Stimulated activated CD8-positive, alpha-beta memory T cell treated with anti-CD3 and anti-CD28 coated beads, Interleukin-2, amount 100 ng/mL, for 1 hour (primary cell): ENCODE data around the gene AGO4.
"Not testable (repeated sequence)": the region's sequence is repeated elsewhere in the genome, so short reads cannot be mapped to it uniquely, and the experiment has no call there.

Experiments used
- DNase-seq, 2 donors: peaks; one replicate each; pipeline ENCODE4 v3.0.0-alpha.2; 2020; ENCODE audit warnings: low read depth in 2 of 2

Gene AGO4

DNA sequence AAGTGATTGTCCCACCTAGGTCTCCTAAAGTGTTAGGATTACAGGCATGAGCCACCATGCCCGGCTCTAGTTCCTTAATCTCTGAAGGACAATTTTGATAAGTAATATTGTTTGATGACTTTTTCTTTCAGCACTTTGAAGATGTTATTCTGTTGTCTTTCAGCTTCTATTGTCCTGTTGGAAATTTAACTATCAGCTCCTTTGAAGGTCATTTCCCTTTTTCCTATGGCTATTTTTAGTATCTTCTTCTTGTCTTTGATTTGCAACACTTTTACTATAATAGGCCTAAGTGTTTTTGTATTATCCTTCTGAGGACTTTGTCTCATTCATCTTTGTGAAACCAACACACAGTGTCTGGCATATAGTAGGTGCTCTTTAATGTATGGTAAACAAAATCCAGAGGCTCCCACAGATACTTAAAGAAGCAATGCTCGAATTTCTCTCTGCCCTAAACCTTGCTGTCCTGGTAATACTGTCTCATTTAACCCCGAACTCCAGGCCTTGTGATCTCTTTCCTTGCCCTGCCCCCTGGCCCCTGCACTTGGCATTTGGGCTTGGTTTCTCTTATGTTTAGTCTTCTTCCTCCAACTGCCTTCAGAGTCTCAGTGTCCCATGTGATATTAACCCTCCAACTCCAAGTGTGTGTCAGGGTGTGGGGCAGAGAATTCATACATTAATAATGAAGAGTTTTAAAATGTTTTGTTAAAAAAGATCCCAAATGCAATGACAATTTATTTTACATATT lies 56.2 kb downstream of the AGO4 start:
- no peak for DNase-seq

- DNase-seq = no peak
Observed at GRCh38 chr1:35864813-35865212, 57.0 kb downstream of the AGO4 start.

- no peak for DNase-seq
Observed at GRCh38 chr1:35866991-35867390, 59.2 kb downstream of the AGO4 start.

DNA sequence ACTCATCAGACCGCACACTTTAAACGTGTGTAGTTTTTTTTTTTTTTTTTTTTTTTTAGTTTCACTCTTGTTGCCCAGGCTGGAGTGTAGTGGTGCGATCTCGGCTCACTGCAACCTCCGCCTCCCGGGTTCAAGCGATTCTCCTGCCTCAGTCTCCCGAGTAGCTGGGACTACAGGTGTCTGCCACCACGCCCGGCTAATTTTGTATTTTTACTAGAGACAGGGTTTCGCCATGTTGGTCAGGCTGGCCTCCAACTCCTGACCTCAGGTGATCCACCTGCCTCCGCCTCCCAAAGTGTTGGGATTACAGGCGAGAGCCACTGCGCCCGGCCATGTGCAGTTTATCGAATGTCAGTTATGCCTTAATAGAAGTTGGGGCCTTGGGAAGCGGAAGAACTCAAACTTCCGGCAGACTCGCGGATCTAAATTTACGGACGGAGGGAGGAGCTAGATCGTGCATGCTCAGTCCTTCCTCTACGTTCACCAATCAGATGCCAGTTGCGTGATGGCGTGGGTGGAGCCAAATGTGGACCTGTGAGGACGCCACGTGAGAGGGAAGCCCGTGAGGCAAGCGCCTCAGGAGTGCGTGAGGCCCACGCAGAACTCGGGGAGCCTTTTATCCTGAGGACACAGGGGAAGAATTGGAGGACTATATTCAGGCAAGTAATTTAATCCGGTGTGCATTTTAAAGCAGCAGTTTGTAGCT lies 61.6 kb downstream of the AGO4 start:
- not testable (repeated sequence) for DNase-seq

GRCh38 chr1:35870651-35871309 lies 63.0 kb downstream of the AGO4 start:
- DNase-seq = no peak

DNA sequence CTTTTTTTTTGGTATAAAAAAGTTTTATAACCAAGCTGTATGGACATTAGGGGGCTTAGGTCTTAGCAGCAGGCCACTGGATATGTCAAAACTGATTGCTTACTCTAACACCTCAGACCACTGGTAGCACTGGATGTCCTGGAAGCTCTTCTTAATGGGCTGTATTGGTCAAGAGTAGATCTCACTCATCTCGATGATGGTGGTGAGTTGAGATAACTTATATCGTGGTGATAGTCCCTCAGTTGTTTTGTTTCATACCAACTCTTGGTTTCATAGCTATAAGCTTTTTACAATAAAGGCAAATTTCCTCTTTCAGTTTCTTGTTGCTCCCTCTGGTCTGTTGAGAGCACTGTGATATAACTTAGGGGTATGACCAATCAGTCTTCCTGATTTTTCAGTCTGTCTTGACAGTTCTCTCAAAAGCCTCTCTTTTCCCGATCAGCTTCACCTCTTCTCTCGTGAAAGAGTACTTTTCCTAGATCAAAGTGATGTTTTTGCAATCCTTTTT lies 65.5 kb downstream of the AGO4 start:
- no peak for DNase-seq

- DNase-seq = not testable (repeated sequence)
Observed at GRCh38 chr1:35874115-35874514, 66.3 kb downstream of the AGO4 start.

- DNase-seq = no peak
Observed at GRCh38 chr1:35876988-35877387, 69.2 kb downstream of the AGO4 start.

DNA sequence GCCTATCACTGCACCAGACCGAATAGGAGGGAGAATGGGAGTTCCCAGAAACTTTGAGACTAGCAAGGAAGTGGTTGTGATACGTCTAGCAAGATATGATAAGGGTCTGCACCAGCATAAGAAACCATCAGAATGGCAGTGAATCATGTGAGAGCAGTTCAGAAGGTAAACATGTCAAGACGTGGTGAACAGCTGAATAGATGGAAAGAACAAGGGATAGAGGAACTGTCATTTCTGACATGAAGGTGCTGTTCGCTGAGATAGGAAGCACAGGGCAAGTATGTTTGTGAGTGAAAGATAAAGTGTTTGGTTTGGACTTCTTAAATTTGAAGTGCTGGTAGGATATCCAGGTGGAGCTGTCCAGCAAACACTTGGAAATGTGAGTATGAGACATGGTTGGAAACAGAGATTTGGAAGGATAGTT lies 74.0 kb downstream of the AGO4 start:
- DNase-seq = no peak

DNA sequence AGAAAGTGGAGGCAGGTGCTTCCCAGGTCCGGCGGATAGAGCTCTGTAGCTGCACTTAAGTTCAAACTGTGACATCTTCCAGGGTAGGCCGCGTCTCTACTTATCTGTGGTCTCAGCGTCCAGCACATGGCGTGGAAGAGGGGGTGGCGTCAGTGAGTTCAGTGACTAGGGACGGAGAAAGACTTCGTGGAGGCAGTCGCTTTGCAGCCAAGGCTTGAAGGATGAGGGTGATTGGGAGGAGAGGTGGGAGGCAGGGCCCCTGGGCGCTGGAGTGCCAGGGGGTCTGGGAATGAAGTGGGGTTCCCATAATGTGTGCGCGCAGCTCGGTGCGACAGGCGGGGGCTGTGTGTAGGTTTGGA lies 74.7 kb downstream of the AGO4 start:
- DNase-seq = no peak

DNA sequence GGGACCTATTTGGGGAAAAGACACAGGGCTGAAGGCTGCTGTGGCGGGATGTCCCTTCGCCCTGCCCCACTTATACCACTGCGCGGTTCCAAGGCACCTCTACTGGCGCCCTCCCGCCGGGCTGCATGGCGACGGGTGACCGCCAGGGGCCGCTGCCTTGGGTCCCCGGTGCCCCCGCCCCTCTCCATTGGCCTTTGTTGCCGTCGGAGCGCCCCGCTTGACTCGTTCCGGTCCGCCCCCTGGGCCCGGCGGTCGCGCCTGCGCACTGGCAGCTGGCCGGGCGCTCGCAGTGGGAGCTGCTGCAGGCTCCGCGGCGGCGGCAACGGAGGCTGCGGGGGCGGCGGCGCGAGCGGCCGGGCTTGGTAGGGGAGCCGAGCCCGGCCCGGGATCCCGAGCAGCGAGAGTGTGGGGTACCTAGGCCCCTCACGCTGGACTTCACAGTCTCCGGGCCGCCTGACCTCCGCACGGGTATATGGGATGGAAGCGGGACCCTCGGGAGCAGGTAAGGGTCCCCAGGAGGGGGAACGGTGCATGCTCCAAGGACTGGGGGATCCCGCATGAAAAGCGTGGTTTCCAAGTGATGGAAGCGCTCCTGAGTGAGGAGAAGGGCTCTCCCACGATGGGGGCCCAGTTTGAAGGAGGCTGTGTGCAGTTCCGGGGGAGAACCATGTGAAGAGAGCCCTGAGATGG lies 75.3 kb downstream of the AGO4 start, which contains the start of gene AGO1:
Gene AGO1, plus strand, starts transcription at position 265 of the 690 bp plus-strand sequence. Its CDS starts 213 bp downstream, at position 478.
- DNase-seq = peak; percentile 92 to 94

DNA sequence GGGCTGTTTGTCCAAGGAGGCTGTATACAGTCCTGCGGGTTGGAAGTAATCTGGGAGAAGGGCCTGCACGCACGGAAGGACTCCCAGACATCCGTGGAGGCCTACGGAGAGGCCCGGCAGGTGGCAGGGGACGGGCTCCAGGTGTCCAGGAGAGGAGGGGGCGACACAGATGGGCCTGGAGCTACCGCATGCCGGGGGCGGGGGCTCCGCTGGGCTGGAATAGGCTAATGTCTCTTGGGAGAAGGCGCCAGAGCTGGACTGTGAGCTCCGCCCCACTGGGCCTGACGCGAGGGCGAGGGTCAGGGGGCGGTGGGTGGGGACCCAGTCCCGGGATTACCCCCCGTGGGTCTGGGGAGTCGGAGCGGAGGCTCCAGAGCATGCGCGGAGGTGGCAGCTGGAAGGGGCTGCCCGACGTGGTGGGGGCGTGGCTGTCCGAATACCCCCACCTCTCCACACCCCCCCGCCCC lies 75.9 kb downstream of the AGO4 start:
- DNase-seq = peak in 1 of 2 donors; percentile 8

GRCh38 chr1:35884934-35885333 lies 77.1 kb downstream of the AGO4 start:
- DNase-seq = no peak

GRCh38 chr1:35885961-35886558 lies 78.2 kb downstream of the AGO4 start:
- no peak for DNase-seq

GRCh38 chr1:35886577-35887431 lies 79.0 kb downstream of the AGO4 start:
- no peak for DNase-seq

- no peak for DNase-seq
Observed at GRCh38 chr1:35887508-35887907, 79.7 kb downstream of the AGO4 start.

GRCh38 chr1:35888255-35888654 lies 80.4 kb downstream of the AGO4 start:
- DNase-seq = no peak

DNA sequence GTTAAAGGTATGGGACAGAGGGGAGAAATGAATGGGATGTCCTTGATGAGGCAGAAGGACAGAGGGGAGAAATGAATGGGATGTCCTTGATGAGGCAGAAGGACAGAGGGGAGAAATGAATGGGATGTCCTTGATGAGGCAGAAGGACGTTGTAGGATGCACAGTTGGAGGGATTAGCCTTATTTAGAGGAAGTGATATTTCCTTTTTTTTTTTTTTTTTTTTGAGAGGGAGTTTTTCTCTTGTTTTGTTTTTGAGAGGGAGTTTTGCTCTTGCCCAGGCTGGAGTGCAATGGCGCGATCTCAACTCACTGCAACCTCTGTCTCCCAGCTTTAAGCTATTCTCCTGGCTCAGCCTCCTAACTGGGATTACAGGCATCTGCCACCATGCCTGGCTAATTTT lies 81.2 kb downstream of the AGO4 start:
- DNase-seq = not testable (repeated sequence)

- no peak for DNase-seq
Observed at GRCh38 chr1:35893051-35893879, 85.4 kb downstream of the AGO4 start.

DNA sequence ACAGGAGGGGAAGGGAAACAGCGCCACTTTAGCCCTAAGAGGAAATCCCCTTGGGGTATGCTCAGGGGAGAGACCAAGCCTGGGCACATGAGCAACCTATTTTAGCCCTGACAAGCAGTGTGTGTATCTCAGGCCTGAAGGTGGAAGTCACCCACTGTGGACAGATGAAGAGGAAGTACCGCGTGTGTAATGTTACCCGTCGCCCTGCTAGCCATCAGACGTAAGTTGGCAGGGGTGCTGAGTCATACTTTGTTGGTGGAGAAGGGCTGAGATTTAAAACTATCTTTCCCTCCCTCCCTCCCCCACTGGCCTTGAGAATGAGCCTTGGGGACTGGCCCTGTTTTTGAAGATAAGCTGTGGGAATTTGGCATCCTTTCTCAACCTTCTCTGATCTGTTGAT lies 86.4 kb downstream of the AGO4 start:
- no peak for DNase-seq
